ENCODE data around the gene AIFM3.

DNA sequence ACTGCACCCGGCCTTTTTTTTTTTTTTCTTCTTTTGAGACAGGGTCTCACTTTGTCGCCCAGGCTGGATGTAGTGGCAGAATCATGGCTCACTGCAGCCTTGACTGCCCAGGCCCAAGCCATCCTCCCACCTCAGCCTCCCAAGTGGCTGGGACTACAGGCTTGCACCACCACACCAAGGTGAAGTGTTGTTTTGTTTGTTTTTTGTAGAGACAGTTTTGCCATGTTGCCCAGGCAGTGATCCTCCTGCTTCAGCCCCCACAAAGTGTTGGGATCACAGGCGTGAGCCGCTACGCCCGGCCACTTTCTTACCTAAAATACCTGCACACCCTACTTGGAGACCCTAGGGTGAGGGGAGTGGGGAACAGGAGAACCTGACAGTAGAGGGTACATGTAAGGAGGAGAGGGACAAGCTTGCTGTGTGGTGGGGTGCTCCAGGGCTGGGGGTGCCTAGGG, 4.5 kb upstream of the AIFM3 start:
- TF ChIP-seq, protein P1, sequence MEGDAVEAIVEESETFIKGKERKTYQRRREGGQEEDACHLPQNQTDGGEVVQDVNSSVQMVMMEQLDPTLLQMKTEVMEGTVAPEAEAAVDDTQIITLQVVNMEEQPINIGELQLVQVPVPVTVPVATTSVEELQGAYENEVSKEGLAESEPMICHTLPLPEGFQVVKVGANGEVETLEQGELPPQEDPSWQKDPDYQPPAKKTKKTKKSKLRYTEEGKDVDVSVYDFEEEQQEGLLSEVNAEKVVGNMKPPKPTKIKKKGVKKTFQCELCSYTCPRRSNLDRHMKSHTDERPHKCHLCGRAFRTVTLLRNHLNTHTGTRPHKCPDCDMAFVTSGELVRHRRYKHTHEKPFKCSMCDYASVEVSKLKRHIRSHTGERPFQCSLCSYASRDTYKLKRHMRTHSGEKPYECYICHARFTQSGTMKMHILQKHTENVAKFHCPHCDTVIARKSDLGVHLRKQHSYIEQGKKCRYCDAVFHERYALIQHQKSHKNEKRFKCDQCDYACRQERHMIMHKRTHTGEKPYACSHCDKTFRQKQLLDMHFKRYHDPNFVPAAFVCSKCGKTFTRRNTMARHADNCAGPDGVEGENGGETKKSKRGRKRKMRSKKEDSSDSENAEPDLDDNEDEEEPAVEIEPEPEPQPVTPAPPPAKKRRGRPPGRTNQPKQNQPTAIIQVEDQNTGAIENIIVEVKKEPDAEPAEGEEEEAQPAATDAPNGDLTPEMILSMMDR (IDR thresholded peaks at IDR 0.05): no peak
- no peak for TF ChIP-seq POLR2A (IDR thresholded peaks at IDR 0.05)

Measured in lower leg skin (tissue), 3 donors.